OCI-LY1 (cell line): ENCODE results near the gene ARHGAP33.

Source experiments
- EZH2 ChIP-seq: fragments of 200-600 bp; sonication (generic), shearing (Covaris generic); IDR thresholded peaks from 2 replicates; pipeline ENCODE4 v1.8.0; 2017; ENCODE audit warnings: borderline replicate concordance, mixed run types, mild to moderate bottlenecking, antibody characterized with exemption, low read length, moderate library complexity, mixed read lengths
- TF ChIP-seq, protein P1 (sequence below): fragments of 200-600 bp; sonication (generic), shearing (Covaris generic); IDR thresholded peaks from 2 replicates; pipeline ENCODE4 v1.5.1; 2017; ENCODE audit warnings: mild to moderate bottlenecking, antibody characterized with exemption, low read length, moderate library complexity, mixed read lengths

GRCh38 chr19:35791814-35792279 is 16.5 kb downstream of the ARHGAP33 start:
- TF ChIP-seq, protein P1, sequence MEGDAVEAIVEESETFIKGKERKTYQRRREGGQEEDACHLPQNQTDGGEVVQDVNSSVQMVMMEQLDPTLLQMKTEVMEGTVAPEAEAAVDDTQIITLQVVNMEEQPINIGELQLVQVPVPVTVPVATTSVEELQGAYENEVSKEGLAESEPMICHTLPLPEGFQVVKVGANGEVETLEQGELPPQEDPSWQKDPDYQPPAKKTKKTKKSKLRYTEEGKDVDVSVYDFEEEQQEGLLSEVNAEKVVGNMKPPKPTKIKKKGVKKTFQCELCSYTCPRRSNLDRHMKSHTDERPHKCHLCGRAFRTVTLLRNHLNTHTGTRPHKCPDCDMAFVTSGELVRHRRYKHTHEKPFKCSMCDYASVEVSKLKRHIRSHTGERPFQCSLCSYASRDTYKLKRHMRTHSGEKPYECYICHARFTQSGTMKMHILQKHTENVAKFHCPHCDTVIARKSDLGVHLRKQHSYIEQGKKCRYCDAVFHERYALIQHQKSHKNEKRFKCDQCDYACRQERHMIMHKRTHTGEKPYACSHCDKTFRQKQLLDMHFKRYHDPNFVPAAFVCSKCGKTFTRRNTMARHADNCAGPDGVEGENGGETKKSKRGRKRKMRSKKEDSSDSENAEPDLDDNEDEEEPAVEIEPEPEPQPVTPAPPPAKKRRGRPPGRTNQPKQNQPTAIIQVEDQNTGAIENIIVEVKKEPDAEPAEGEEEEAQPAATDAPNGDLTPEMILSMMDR, result no peak
- no peak for TF ChIP-seq EZH2
